Astrocyte (in vitro differentiated cells and primary cell): Measurements from ENCODE around the gene ING4. TPM values are rescaled to one million over a fixed set of nuclear protein-coding genes. Genes with fewer than 3 reads are reported as not detected.

Source experiments
- DNase-seq: peaks from one replicate; pipeline ENCODE4 v3.0.0-alpha.2; 2010; ENCODE audit warnings: low read depth
- FAIRE-seq: peaks from 2 replicates; lab custom pipeline; 2011; peaks lifted over from hg19 to GRCh38; lab: Jason Lieb, UNC
- H2AFZ ChIP-seq: 2 replicates; pipeline ENCODE4 v1.6.0; 2012; ENCODE audit warnings: low read depth, low read length, inconsistent platforms
- H3K27ac ChIP-seq: 2 replicates; pipeline ENCODE4 v1.5.1; 2011; ENCODE audit warnings: low read depth, low read length, inconsistent platforms
- H3K27me3 ChIP-seq: 2 replicates; pipeline ENCODE4 v1.6.0; 2011; ENCODE audit warnings: low read length, inconsistent platforms; ENCODE audit not compliant: insufficient read depth
- H3K36me3 ChIP-seq: 2 replicates; pipeline ENCODE4 v1.5.1; 2011; ENCODE audit warnings: low read length, inconsistent platforms; ENCODE audit not compliant: insufficient read depth
- H3K4me1 ChIP-seq: 2 replicates; pipeline ENCODE4 v1.5.1; 2011; ENCODE audit warnings: low read length, inconsistent platforms; ENCODE audit not compliant: insufficient read depth
- H3K4me2 ChIP-seq: 2 replicates; pipeline ENCODE4 v1.6.0; 2012; ENCODE audit warnings: low read length, inconsistent platforms
- H3K4me3 ChIP-seq: 2 replicates; pipeline ENCODE4 v1.5.1; 2011; ENCODE audit warnings: low read depth, mild to moderate bottlenecking, low read length, inconsistent platforms; ENCODE audit not compliant: insufficient read depth
- H3K79me2 ChIP-seq: 2 replicates; pipeline ENCODE4 v1.6.0; 2012; ENCODE audit warnings: mild to moderate bottlenecking, low read length, inconsistent platforms; ENCODE audit not compliant: insufficient read depth
- H3K9ac ChIP-seq: 2 replicates; pipeline ENCODE4 v1.6.0; 2012; ENCODE audit warnings: mild to moderate bottlenecking, low read length, inconsistent platforms
- H3K9me3 ChIP-seq: 2 replicates; pipeline ENCODE4 v1.5.1; 2012; ENCODE audit warnings: low read depth, mild to moderate bottlenecking, low read length, inconsistent platforms; ENCODE audit not compliant: insufficient read depth
- H4K20me1 ChIP-seq: 2 replicates; pipeline ENCODE4 v1.6.0; 2012; ENCODE audit warnings: low read length, inconsistent platforms; ENCODE audit not compliant: insufficient read depth
- H3K27ac Mint-ChIP-seq: one replicate; pipeline ENCODE4 v1.8.0; 2021; ENCODE audit warnings: mild to moderate bottlenecking, mixed read lengths; ENCODE audit not compliant: unreplicated experiment
- H3K27me3 Mint-ChIP-seq: one replicate; pipeline ENCODE4 v1.8.0; 2021; ENCODE audit warnings: low read depth, mixed read lengths; ENCODE audit not compliant: unreplicated experiment
- H3K36me3 Mint-ChIP-seq: one replicate; pipeline ENCODE4 v1.8.0; 2021; ENCODE audit warnings: low read depth, mixed read lengths; ENCODE audit not compliant: unreplicated experiment
- H3K4me1 Mint-ChIP-seq: one replicate; pipeline ENCODE4 v1.8.0; 2021; ENCODE audit warnings: low read depth, mixed read lengths; ENCODE audit not compliant: unreplicated experiment
- H3K4me3 Mint-ChIP-seq: one replicate; pipeline ENCODE4 v1.8.0; 2021; ENCODE audit warnings: mild to moderate bottlenecking, moderate library complexity, mixed read lengths; ENCODE audit not compliant: unreplicated experiment
- H3K9me3 Mint-ChIP-seq: one replicate; pipeline ENCODE4 v1.8.0; 2021; ENCODE audit warnings: mild to moderate bottlenecking, mixed read lengths; ENCODE audit not compliant: unreplicated experiment
- EZH2 ChIP-seq: IDR thresholded peaks from 2 replicates; pipeline ENCODE4 v1.6.1; 2012; ENCODE audit warnings: mild to moderate bottlenecking, low read length, inconsistent platforms; ENCODE audit not compliant: insufficient read depth
- total RNA-seq: library from RNA; stranded (reverse); gene quantifications from 2 replicates; pipeline ENCODE4 v1.2.1, GENCODE V29; 2021
- TF ChIP-seq, protein P1 (sequence below): IDR thresholded peaks from 2 replicates; pipeline ENCODE4 v1.5.1; 2011; ENCODE audit warnings: low read depth, mild to moderate bottlenecking, inconsistent platforms, low read length, moderate library complexity; ENCODE audit not compliant: insufficient read depth

ING4 gene
- total RNA-seq, 1 donor from 2014 or later, result 30.9 TPM

- Histone ChIP-seq H3K4me3 (no peak overlapping the region), H3K36me3 (peaks cover 46% of the 10 kb centered on the region), H2AFZ (no peak overlapping the region), H3K9ac (peak overlapping the region; percentile 41), H3K79me2 (peaks cover 72% of the 10 kb centered on the region), H3K9me3 (no peaks in the 10 kb centered on the region), H3K27ac (no peak overlapping the region), H3K27me3 (no peaks in the 10 kb centered on the region), H4K20me1 (peaks cover 81% of the 10 kb centered on the region), H3K4me1 (peaks cover 33% of the 10 kb centered on the region), H3K4me2 (peak overlapping the region; percentile 99)
- H3K4me1 Mint-ChIP-seq, result peaks cover 32% of the 10 kb centered on the region
- FAIRE-seq (no peak), DNase-seq (no peak)
- H3K36me3 Mint-ChIP-seq, result peaks cover 38% of the 10 kb centered on the region
- peak overlapping the region; percentile 26 for H3K27ac Mint-ChIP-seq
- TF ChIP-seq, protein P1, sequence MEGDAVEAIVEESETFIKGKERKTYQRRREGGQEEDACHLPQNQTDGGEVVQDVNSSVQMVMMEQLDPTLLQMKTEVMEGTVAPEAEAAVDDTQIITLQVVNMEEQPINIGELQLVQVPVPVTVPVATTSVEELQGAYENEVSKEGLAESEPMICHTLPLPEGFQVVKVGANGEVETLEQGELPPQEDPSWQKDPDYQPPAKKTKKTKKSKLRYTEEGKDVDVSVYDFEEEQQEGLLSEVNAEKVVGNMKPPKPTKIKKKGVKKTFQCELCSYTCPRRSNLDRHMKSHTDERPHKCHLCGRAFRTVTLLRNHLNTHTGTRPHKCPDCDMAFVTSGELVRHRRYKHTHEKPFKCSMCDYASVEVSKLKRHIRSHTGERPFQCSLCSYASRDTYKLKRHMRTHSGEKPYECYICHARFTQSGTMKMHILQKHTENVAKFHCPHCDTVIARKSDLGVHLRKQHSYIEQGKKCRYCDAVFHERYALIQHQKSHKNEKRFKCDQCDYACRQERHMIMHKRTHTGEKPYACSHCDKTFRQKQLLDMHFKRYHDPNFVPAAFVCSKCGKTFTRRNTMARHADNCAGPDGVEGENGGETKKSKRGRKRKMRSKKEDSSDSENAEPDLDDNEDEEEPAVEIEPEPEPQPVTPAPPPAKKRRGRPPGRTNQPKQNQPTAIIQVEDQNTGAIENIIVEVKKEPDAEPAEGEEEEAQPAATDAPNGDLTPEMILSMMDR, result no peak
- TF ChIP-seq EZH2, result no peak
- H3K4me3 Mint-ChIP-seq, result peak overlapping the region; percentile 92
- H3K27me3 Mint-ChIP-seq, result no peaks in the 10 kb centered on the region
- H3K9me3 Mint-ChIP-seq, result no peaks in the 10 kb centered on the region
Observed at GRCh38 chr12:6602526-6602925, 60.4 kb downstream of the ING4 start.

Other genes with a start within 250 kb of the ING4 start
- not detected in 2 replicates for gene CD27, start 218.2 kb downstream of the ING4 start, total RNA-seq
- 0.87 and 1.6 TPM in 2 replicates for gene TAPBPL, start 211.1 kb downstream of the ING4 start, total RNA-seq
- 21.0 and 23.1 TPM in 2 replicates for gene VAMP1, start 192.4 kb downstream of the ING4 start, total RNA-seq
- gene MRPL51, start 169.9 kb downstream of the ING4 start, total RNA-seq, result 192 and 202 TPM in 2 replicates
- 18.6 and 21.1 TPM in 2 replicates for gene NCAPD2, start 169.0 kb downstream of the ING4 start, total RNA-seq
- 5,151 and 5,167 TPM in 2 replicates for gene GAPDH, start 128.6 kb downstream of the ING4 start, total RNA-seq
- 18.8 and 20.8 TPM in 2 replicates for gene IFFO1, start 107.1 kb downstream of the ING4 start, total RNA-seq
- gene NOP2, start 94.8 kb downstream of the ING4 start, total RNA-seq, result 53.1 and 66.8 TPM in 2 replicates
- gene CHD4, start 55.7 kb downstream of the ING4 start, total RNA-seq, result 319 and 329 TPM in 2 replicates
- gene LPAR5, start 27.2 kb downstream of the ING4 start, total RNA-seq, result 0.73 and 0.89 TPM in 2 replicates
- gene ACRBP, start 15.7 kb downstream of the ING4 start, total RNA-seq, result 0.54 and 0.60 TPM in 2 replicates
- gene ZNF384, start 26.3 kb upstream of the ING4 start, total RNA-seq, result 48.9 and 50.6 TPM in 2 replicates
- gene PIANP, start 37.7 kb upstream of the ING4 start, total RNA-seq, result 3.1 and 3.6 TPM in 2 replicates
- gene COPS7A, start 60.9 kb upstream of the ING4 start, total RNA-seq, result 47.3 and 51.5 TPM in 2 replicates
- gene MLF2, start 90.0 kb upstream of the ING4 start, total RNA-seq, result 302 and 316 TPM in 2 replicates
- 504 and 510 TPM in 2 replicates for gene PTMS, start 103.2 kb upstream of the ING4 start, total RNA-seq
- gene LAG3, start 109.4 kb upstream of the ING4 start, total RNA-seq, result 2.0 TPM in 2 replicates
- 0.54 and 0.72 TPM in 2 replicates for gene CD4, start 126.4 kb upstream of the ING4 start, total RNA-seq
- 6.0 and 6.2 TPM in 2 replicates for gene GPR162, start 158.7 kb upstream of the ING4 start, total RNA-seq
- gene P3H3, start 165.3 kb upstream of the ING4 start, total RNA-seq, result 101 and 123 TPM in 2 replicates
- 14.5 and 16.6 TPM in 2 replicates for gene GNB3, start 177.8 kb upstream of the ING4 start, total RNA-seq
- gene CDCA3, start 188.2 kb upstream of the ING4 start, total RNA-seq, result 2.3 and 3.2 TPM in 2 replicates
- 144 and 146 TPM in 2 replicates for gene USP5, start 189.0 kb upstream of the ING4 start, total RNA-seq
- gene TPI1, start 204.4 kb upstream of the ING4 start, total RNA-seq, result 722 and 791 TPM in 2 replicates
- gene SPSB2, start 210.2 kb upstream of the ING4 start, total RNA-seq, result 4.9 and 6.2 TPM in 2 replicates
- gene LRRC23, start 241.7 kb upstream of the ING4 start, total RNA-seq, result 5.0 and 5.2 TPM in 2 replicates